H1 (cell line): ENCODE measurements around the gene TTC39A. TPM values are rescaled to one million over a fixed set of nuclear protein-coding genes. Genes with fewer than 3 reads are reported as not detected.

Experiments used
- BRCA1 ChIP-seq: IDR thresholded peaks from 2 replicates; pipeline ENCODE4 v1.6.1; 2012; ENCODE audit warnings: low read depth, low read length, improper control_type of control experiment
- KDM1A ChIP-seq: fragments of 200-600, 300-600 bp; sonication (generic); IDR thresholded peaks from 2 replicates; pipeline ENCODE4 v1.7.1; 2016; ENCODE audit warnings: mild to moderate bottlenecking, low read length, borderline replicate concordance
- KDM4A ChIP-seq: IDR thresholded peaks from one replicate; pipeline ENCODE4 v1.7.1; 2012; ENCODE audit warnings: low read depth, mild to moderate bottlenecking, moderate library complexity, low read length, inconsistent platforms; ENCODE audit not compliant: severe bottlenecking
- KDM5A ChIP-seq: fragments of 200-600 bp; IDR thresholded peaks from 2 replicates; pipeline ENCODE4 v1.7.1; 2012; ENCODE audit warnings: mild to moderate bottlenecking, low read length, inconsistent platforms, mixed read lengths
- RNF2 ChIP-seq: fragments of 200-900, 300-1000 bp; sonication (generic); IDR thresholded peaks from 2 replicates; pipeline ENCODE4 v1.7.1; 2016; ENCODE audit warnings: borderline replicate concordance, low read depth, mild to moderate bottlenecking, antibody characterized with exemption, low read length; ENCODE audit not compliant: poor library complexity, severe bottlenecking; ENCODE audit errors: missing control alignments
- TAF7 ChIP-seq: optimal IDR thresholded peaks from 2 replicates; pipeline ENCODE3; 2011; ENCODE audit warnings: low read depth, mild to moderate bottlenecking, inconsistent platforms, low read length, moderate library complexity, borderline replicate concordance
- polyA plus RNA-seq, 7 experiments: library from polyadenylated mRNA; depleted of rRNA in 3 of 7; stranded (reverse) in 5 of 7; unstranded in 2 of 7; fragments of >200 nt in 5 of 7; fragments of 200-250 nt in 2 of 7; gene quantifications; 1 replicate in 5 of 7; 2 replicates in 1 of 7; 4 replicates in 1 of 7; pipeline versions ENCODE4 v1.2.1 to v1.2.3, GENCODE V29; 2011 to 2013; ENCODE audit warnings: missing spikeins in 2 of 7, mixed read lengths in 2 of 7
- total RNA-seq: library from RNA; stranded (reverse); fragmentation: NEBNext Ultra II Directional; extraction: Animal tissue kit (Norgen Biotek cat#: 25700); gene quantifications from 2 replicates; pipeline ENCODE4 v1.2.1, GENCODE V29; 2021

Gene TTC39A
- total and polyA plus RNA-seq, 2 of the 8 experiments (the other 6 are each of a cell fraction or from before 2014, with no cell fraction given): 5.5 to 5.8 TPM

DNA sequence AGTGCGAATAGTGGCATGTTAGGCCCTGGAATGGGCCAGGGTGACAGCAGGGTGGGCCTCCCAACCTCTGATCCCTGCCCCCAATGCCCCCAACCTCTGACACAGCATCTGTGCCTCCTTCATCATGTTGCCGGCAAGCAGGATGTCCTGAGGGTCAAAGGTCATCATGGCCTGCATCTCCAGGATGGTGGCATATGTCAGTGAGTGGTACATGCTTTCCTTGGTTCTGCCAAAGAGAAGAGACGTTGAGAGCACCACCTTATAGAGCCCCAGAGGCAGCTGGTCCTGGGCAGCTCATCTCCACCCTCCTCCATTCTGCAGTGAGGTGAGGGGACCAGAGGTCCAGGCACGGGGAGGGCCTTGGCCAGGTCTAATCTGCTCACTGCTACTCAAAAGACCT, 17.6 kb downstream of the TTC39A start (continued):
- TF ChIP-seq KDM4A (no peak), KDM5A (no peak), RNF2 (no peak), TAF7 (no peak), BRCA1 (no peak), KDM1A (no peak)
